ENCODE results near the gene RAB11A.

DNA sequence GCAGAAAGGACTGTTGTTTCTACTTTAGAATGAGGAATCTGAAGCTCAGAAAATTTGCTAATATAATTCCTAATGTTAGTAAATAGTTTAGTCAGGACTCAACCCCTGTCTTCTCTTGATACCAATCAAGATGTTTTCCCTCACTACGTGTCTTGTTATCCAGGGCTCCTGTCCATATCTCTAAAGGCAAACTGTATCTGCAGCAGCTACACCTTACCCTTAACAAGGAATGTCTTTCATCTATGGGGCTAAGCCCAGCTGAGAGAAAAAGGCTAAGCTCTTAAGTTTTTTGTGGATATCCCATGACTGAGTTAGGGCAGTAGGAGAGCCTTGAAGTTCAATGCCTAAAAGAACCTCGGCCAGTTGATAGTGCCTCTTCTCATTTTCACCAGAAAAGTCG is 32.5 kb downstream of the RAB11A start:
- TF ChIP-seq, protein P1, sequence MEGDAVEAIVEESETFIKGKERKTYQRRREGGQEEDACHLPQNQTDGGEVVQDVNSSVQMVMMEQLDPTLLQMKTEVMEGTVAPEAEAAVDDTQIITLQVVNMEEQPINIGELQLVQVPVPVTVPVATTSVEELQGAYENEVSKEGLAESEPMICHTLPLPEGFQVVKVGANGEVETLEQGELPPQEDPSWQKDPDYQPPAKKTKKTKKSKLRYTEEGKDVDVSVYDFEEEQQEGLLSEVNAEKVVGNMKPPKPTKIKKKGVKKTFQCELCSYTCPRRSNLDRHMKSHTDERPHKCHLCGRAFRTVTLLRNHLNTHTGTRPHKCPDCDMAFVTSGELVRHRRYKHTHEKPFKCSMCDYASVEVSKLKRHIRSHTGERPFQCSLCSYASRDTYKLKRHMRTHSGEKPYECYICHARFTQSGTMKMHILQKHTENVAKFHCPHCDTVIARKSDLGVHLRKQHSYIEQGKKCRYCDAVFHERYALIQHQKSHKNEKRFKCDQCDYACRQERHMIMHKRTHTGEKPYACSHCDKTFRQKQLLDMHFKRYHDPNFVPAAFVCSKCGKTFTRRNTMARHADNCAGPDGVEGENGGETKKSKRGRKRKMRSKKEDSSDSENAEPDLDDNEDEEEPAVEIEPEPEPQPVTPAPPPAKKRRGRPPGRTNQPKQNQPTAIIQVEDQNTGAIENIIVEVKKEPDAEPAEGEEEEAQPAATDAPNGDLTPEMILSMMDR (IDR thresholded peaks at IDR 0.05; ENCODE audit: insufficient read depth, low read length): no peak
- TF ChIP-seq, protein P2, sequence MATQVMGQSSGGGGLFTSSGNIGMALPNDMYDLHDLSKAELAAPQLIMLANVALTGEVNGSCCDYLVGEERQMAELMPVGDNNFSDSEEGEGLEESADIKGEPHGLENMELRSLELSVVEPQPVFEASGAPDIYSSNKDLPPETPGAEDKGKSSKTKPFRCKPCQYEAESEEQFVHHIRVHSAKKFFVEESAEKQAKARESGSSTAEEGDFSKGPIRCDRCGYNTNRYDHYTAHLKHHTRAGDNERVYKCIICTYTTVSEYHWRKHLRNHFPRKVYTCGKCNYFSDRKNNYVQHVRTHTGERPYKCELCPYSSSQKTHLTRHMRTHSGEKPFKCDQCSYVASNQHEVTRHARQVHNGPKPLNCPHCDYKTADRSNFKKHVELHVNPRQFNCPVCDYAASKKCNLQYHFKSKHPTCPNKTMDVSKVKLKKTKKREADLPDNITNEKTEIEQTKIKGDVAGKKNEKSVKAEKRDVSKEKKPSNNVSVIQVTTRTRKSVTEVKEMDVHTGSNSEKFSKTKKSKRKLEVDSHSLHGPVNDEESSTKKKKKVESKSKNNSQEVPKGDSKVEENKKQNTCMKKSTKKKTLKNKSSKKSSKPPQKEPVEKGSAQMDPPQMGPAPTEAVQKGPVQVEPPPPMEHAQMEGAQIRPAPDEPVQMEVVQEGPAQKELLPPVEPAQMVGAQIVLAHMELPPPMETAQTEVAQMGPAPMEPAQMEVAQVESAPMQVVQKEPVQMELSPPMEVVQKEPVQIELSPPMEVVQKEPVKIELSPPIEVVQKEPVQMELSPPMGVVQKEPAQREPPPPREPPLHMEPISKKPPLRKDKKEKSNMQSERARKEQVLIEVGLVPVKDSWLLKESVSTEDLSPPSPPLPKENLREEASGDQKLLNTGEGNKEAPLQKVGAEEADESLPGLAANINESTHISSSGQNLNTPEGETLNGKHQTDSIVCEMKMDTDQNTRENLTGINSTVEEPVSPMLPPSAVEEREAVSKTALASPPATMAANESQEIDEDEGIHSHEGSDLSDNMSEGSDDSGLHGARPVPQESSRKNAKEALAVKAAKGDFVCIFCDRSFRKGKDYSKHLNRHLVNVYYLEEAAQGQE (IDR thresholded peaks at IDR 0.05; ENCODE audit: insufficient replicate concordance, low read depth): no peak
- TF ChIP-seq POLR2AphosphoS5 (IDR thresholded peaks at IDR 0.05; ENCODE audit: low read depth): no peak

All from HL-60 (cell line).